ENCODE measurements around the gene LETM1.

Gene LETM1

GRCh38 chr4:1856071-1856942, at the start of gene LETM1:
Gene LETM1, minus strand, starts transcription at chr4:1856156. Its CDS starts 206 bp downstream, at chr4:1855950.
- H3K27ac Mint-ChIP-seq, result peak within 1 kb of the TSS; percentile 94
- DNase-seq, result peak; percentile 94
- no peaks in the 10 kb centered on the region for H3K27me3 Mint-ChIP-seq
- ATAC-seq (replicated peaks), result peak; percentile 92 to 94
- H3K9me3 Mint-ChIP-seq, result no peaks in the 10 kb centered on the region
- H3K4me3 Mint-ChIP-seq, result peak within 1 kb of the TSS; percentile 86 to 91
- peaks cover 28 to 50% of the 10 kb centered on the region in 2 donors for H3K4me1 Mint-ChIP-seq
- H3K36me3 Mint-ChIP-seq, result peaks cover 0 to 16% of the 10 kb centered on the region in 2 donors

DNA sequence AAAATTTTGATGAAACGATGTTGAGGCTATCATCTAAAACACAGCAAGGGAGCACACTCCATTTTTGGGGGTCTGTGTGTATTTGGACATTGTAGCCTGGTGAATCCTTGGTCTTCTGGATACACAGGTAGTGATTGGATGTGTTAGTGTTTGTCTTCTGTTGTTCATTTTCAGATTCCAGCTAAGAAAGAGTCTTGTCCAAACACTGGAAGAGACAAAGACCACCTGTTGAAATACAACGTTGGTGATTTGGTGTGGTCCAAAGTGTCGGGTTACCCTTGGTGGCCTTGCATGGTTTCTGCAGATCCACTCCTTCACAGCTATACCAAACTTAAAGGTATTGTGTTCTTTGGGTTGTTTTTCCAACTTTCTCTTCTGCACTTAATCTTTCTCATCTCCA, 48.1 kb upstream of the LETM1 start:
- Mint-ChIP-seq H3K4me3 (no peak overlapping the region), H3K36me3 (peaks cover 39 to 54% of the 10 kb centered on the region in 2 donors), H3K4me1 (peaks cover 4 to 5% of the 10 kb centered on the region in 2 donors), H3K27ac (no peak overlapping the region), H3K27me3 (no peaks in the 10 kb centered on the region), H3K9me3 (no peaks in the 10 kb centered on the region)
- DNase-seq (no peak), ATAC-seq (replicated peaks) (no peak)

DNA sequence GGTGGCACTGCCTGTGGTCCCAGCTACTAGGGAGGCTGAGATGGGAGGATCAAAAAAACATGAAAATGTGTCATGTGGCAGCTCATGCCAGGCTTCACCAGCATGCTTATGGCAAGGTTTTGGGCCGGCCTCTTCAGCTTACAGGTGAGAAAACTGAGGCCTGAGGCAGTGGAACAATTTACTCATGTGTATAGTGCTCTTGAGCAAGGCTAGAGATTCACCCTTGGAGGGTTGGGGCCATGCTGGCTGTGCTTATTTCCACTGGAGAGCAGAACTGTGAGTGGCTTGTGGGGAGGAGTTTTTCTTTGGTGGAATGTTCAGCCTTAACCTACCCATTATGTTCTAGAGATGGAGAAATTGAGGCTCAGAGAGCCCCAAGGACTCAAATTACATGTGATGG, 47.1 kb upstream of the LETM1 start:
- no peaks in the 10 kb centered on the region for H3K9me3 Mint-ChIP-seq

GRCh38 chr4:1902243-1902642, 46.3 kb upstream of the LETM1 start:
- H3K27me3 Mint-ChIP-seq, result no peaks in the 10 kb centered on the region
- no peak for DNase-seq
- H3K27ac Mint-ChIP-seq, result no peak overlapping the region
- no peak overlapping the region for H3K4me3 Mint-ChIP-seq
- H3K4me1 Mint-ChIP-seq, result peaks cover 9 to 11% of the 10 kb centered on the region in 2 donors
- H3K36me3 Mint-ChIP-seq, result peaks cover 32 to 46% of the 10 kb centered on the region in 2 donors
- no peaks in the 10 kb centered on the region for H3K9me3 Mint-ChIP-seq
- ATAC-seq (replicated peaks), result no peak

More for the DNA sequence above, 47.1 kb upstream of the LETM1 start:
- ATAC-seq (replicated peaks) (no peak), DNase-seq (no peak)
- no peaks in the 10 kb centered on the region for H3K27me3 Mint-ChIP-seq
- peaks cover 37 to 53% of the 10 kb centered on the region in 2 donors for H3K36me3 Mint-ChIP-seq
- H3K4me3 Mint-ChIP-seq, result no peak overlapping the region
- peak overlapping the region; percentile 63 for H3K27ac Mint-ChIP-seq
- H3K4me1 Mint-ChIP-seq, result peaks cover 9 to 11% of the 10 kb centered on the region in 2 donors

- no peak for ATAC-seq (replicated peaks)
Measured at GRCh38 chr4:1901127-1901526, 45.2 kb upstream of the LETM1 start.

DNA sequence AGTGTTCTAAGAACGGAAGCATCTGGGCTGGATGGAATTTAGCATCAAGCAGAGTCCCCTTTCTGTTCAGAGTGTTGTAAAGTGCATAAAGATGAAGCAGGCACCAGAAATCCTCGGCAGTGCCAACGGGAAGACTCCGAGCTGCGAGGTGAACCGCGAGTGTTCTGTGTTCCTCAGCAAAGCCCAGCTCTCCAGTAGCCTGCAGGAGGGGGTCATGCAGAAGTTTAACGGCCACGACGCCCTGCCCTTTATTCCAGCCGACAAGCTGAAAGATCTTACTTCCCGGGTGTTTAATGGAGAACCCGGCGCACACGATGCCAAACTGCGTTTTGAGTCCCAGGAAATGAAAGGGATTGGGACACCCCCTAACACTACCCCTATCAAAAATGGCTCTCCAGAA, 44.7 kb upstream of the LETM1 start:
- Mint-ChIP-seq H3K4me1 (peaks cover 9 to 17% of the 10 kb centered on the region in 2 donors), H3K9me3 (no peaks in the 10 kb centered on the region), H3K36me3 (peaks cover 30 to 41% of the 10 kb centered on the region in 2 donors), H3K27me3 (no peaks in the 10 kb centered on the region), H3K4me3 (no peak overlapping the region), H3K27ac (no peak overlapping the region)
- ATAC-seq (replicated peaks) (no peak), DNase-seq (no peak)

More at GRCh38 chr4:1901127-1901526, 45.2 kb upstream of the LETM1 start:
- no peak for DNase-seq
- Mint-ChIP-seq H3K36me3 (peaks cover 30 to 41% of the 10 kb centered on the region in 2 donors), H3K27me3 (no peaks in the 10 kb centered on the region), H3K9me3 (no peaks in the 10 kb centered on the region), H3K4me1 (peaks cover 9 to 14% of the 10 kb centered on the region in 2 donors), H3K4me3 (no peak overlapping the region), H3K27ac (no peak overlapping the region)

- DNase-seq, result no peak
- peaks cover 30 to 38% of the 10 kb centered on the region in 2 donors for H3K36me3 Mint-ChIP-seq
- H3K4me3 Mint-ChIP-seq, result no peak overlapping the region
- no peak overlapping the region for H3K27ac Mint-ChIP-seq
- H3K4me1 Mint-ChIP-seq, result peaks cover 9 to 17% of the 10 kb centered on the region in 2 donors
- no peaks in the 10 kb centered on the region for H3K9me3 Mint-ChIP-seq
- no peaks in the 10 kb centered on the region for H3K27me3 Mint-ChIP-seq
- ATAC-seq (replicated peaks), result no peak
Measured at GRCh38 chr4:1900087-1900433, 44.1 kb upstream of the LETM1 start.

- peak; percentile 94 to 97 for ATAC-seq (replicated peaks)
- Mint-ChIP-seq H3K27ac (peak overlapping the region; percentile 75), H3K27me3 (no peaks in the 10 kb centered on the region), H3K36me3 (peaks cover 32 to 37% of the 10 kb centered on the region in 2 donors), H3K4me1 (peaks cover 9 to 17% of the 10 kb centered on the region in 2 donors), H3K9me3 (no peaks in the 10 kb centered on the region), H3K4me3 (peak overlapping the region in 1 of 2 donors; percentile 46)
- DNase-seq, result peak; percentile 60
Measured at GRCh38 chr4:1899149-1900086, 43.5 kb upstream of the LETM1 start.

DNA sequence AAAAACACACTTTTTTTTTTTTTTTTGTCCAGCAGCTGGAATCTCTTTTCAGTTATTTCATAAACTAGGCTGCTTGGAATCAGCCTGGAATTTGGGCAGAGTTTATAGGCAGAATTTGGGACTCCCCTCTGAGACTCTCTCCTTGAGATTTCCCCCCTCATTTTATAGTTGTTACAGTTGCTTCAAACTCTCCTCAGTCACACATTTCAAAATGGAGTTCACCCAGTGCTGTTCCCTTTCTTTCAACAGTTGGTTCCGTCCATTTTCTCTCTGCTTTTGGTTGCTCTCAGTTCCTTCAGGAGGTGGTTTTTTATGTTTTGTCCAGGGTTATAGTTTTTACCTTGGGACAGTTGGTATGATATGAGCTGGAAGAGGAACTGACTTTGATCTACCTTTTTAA, 42.7 kb upstream of the LETM1 start:
- ATAC-seq (replicated peaks) (peak; percentile 32 to 42), DNase-seq (no peak)
- H3K4me1 Mint-ChIP-seq, result peaks cover 9 to 17% of the 10 kb centered on the region in 2 donors
- H3K9me3 Mint-ChIP-seq, result no peaks in the 10 kb centered on the region
- H3K27me3 Mint-ChIP-seq, result no peaks in the 10 kb centered on the region
- peaks cover 29 to 31% of the 10 kb centered on the region in 2 donors for H3K36me3 Mint-ChIP-seq
- no peak overlapping the region for H3K4me3 Mint-ChIP-seq
- H3K27ac Mint-ChIP-seq, result no peak overlapping the region

- Mint-ChIP-seq H3K9me3 (no peaks in the 10 kb centered on the region), H3K36me3 (peaks cover 23 to 27% of the 10 kb centered on the region in 2 donors), H3K27me3 (no peaks in the 10 kb centered on the region), H3K4me3 (no peak overlapping the region), H3K4me1 (peaks cover 9 to 17% of the 10 kb centered on the region in 2 donors), H3K27ac (peak overlapping the region; percentile 59)
- no peak for DNase-seq
- ATAC-seq (replicated peaks), result no peak
Measured at GRCh38 chr4:1898007-1898406, 42.1 kb upstream of the LETM1 start.

DNA sequence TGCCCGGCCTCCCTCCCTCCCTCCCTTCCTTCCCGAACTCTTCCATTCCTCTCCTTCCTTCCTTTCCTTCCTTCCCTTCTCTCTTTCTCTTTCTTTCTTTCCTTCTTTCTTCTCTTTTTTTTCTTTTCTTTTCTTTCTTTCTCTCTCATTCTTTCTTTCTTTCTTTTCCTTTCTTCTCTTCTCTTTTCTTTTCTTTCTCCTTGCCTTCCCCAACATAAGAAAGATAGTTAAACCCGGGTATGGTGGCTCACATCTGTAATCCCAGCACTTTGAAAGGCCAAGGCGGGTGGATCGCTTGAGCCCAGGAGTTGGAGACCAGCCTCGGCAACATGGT, 40.7 kb upstream of the LETM1 start:
- H3K36me3 Mint-ChIP-seq, result peaks cover 19 to 21% of the 10 kb centered on the region in 2 donors
- peaks cover 11 to 17% of the 10 kb centered on the region in 2 donors for H3K4me1 Mint-ChIP-seq
- DNase-seq (no peak), ATAC-seq (replicated peaks) (no peak)
- H3K4me3 Mint-ChIP-seq, result no peak overlapping the region
- peak overlapping the region; percentile 10 for H3K27ac Mint-ChIP-seq
- H3K27me3 Mint-ChIP-seq, result no peaks in the 10 kb centered on the region
- H3K9me3 Mint-ChIP-seq, result no peaks in the 10 kb centered on the region

GRCh38 chr4:1895971-1896657, 40.2 kb upstream of the LETM1 start:
- Mint-ChIP-seq H3K27me3 (no peaks in the 10 kb centered on the region), H3K9me3 (no peaks in the 10 kb centered on the region), H3K4me3 (no peak overlapping the region), H3K36me3 (peaks cover 16% of the 10 kb centered on the region in 2 donors), H3K4me1 (peaks cover 11 to 17% of the 10 kb centered on the region in 2 donors), H3K27ac (peak overlapping the region; percentile 21)
- no peak for DNase-seq
- ATAC-seq (replicated peaks), result no peak

- ATAC-seq (replicated peaks), result no peak
Measured at GRCh38 chr4:1890979-1891570, 35.1 kb upstream of the LETM1 start.

More at GRCh38 chr4:1890979-1891570, 35.1 kb upstream of the LETM1 start:
- Mint-ChIP-seq H3K4me3 (no peak overlapping the region), H3K9me3 (peaks cover 3% of the 10 kb centered on the region in 2 donors), H3K27me3 (no peaks in the 10 kb centered on the region), H3K27ac (no peak overlapping the region), H3K4me1 (peaks cover 12 to 23% of the 10 kb centered on the region in 2 donors), H3K36me3 (peaks cover 10 to 15% of the 10 kb centered on the region in 2 donors)
- no peak for DNase-seq
